Astrocyte of the hippocampus (primary cell): ENCODE data around the gene CLIC4.
"Not testable (repeated sequence)": the region's sequence is repeated elsewhere in the genome, so short reads cannot be mapped to it uniquely, and the experiment has no call there.

Source experiments
- DNase-seq: peaks from one replicate; pipeline ENCODE4 v3.0.0; 2011; ENCODE audit warnings: low read depth, low spot score

The CLIC4 gene

GRCh38 chr1:24744911-24745710 is at the start of gene CLIC4:
Gene CLIC4 (plus strand): TSS chr1:24745447. CDS start chr1:24745554, 107 bp downstream.
- peak; percentile 100 for DNase-seq

DNA sequence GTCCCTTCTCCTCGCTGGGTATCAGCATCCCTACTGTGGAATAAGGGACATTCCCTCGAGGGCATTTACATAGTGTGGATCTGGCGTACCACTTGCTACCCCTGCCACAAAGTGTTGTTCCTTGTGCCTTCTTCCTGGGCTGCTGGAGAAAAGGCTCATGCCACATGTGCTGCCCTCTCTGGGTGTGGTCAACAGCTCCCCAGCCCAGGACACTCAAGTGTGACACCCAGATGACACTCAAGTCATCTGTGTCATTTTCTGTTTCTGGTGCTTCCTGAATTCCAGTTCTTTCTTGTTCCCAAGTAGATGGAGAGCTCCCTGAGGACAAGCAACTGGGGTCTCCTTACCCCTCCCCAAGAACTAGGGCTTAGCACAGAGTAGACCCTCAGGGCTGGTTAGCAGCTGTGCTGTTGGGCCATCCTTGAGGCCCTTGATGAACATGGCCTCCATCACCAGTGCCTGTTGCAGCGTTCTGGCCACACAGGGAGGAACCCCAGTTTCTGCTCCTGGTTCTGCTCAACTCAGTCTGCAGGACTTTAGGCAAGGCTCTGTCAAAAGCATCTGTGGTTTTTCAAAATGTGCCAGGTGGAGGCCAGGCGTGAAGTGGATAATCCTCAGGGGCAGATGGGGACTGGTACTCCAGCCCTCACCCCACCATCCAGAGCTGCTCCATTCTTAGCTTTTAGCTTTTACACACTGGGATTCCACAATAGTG is 49.0 kb upstream of the CLIC4 start:
- DNase-seq = no peak

DNA sequence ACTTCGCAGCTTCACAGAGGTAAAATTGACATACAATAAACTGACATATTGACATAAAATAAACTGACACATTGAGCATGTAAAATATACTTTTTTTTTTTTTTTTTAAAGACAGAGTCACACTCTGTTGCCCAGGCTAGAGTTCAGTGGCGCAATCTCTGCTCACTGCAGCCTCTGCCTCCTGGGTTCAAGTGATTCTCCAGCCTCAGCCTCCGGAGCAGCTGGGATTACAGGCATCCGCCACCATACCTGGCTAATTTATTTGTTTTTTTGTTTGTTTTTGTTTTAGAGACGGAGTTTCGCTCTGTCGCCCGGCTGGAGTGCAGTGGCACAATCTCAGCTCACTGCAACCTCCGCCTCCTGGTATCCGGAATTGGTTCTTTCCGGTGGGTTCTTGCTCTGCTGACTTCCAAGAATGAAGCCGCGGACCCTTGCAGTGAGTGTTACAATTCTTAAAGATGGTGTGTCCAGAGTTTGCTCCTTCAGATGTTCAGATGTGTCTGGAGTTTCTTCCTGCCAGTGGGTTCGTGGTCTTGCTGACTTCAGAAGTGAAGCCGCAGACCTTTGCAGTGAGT is 48.4 kb upstream of the CLIC4 start:
- DNase-seq = no peak

DNA sequence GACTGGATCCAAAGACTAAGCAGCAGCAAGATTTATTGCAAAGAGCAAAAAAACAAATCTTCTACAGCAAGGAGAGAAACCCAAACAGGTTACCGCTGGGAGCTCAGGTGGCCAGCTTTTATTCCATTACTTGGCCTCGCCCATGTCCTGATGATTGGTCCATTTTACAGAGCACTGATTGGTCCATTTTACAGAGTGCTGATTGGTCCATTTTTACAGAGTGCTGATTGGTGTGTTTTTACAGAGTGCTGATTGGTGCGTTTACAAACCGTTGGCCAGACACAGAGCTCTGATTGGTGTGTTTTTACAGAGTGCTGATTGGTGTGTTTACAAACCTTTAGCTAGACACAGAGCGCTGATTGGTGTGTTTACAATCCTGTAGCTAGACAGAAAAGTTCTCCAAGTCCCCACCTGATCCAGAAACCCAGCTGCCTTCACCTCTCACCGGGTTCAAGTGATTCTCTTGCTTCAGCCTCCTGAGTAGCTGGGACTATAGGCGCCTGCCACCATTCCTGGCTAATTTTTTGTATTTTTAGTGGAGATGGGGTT is 47.7 kb upstream of the CLIC4 start:
- DNase-seq = not testable (repeated sequence)

- not testable (repeated sequence) for DNase-seq
Measured at GRCh38 chr1:24698326-24698725, 46.9 kb upstream of the CLIC4 start.

- no peak for DNase-seq
Measured at GRCh38 chr1:24699628-24700027, 45.6 kb upstream of the CLIC4 start.

- DNase-seq = peak; percentile 89
Measured at GRCh38 chr1:24702511-24703293, 42.5 kb upstream of the CLIC4 start.

GRCh38 chr1:24704411-24705259 is 40.6 kb upstream of the CLIC4 start:
- DNase-seq = peak; percentile 86

DNA sequence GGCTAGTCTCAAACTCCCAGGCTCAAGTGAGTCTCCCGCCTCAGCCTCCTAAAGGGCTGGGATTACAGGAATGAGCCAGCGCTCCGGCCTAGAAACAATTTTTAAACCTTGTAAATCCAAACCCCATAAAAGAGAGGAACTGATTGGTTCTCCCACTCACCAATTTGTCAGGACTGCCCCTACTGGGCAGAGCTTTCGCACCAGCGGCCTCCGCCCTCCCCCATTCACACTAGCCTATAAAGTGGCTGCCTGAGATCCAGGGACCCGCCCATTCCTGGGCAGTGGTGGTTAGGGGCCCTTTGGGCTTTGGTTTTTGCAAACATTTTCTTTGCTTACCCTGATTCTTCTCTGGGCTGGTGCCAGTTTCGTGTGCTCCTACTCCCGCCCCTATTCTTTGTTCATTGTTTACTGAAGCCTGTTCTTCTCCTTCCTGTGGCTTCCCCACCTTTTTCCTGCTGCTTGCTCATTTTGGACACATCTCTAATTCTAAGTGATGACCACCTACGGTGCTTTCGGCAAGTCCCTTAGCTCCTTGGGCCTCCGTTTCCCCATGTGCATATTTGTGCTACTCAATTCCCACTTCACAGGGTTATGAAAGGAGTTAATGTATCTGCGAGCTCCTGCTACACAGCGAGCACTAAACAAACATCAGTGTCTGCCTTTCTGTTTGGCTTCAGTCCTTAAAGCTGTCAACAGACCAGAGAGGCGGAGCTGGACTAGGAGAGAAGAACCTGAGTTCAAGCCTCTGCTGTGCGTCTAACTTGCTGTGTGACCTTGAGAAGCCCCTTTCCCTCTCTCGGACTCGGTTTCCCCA is 39.8 kb upstream of the CLIC4 start:
- DNase-seq = peak; percentile 97

GRCh38 chr1:24706074-24706389 is 39.2 kb upstream of the CLIC4 start:
- not testable (repeated sequence) for DNase-seq

- peak; percentile 46 for DNase-seq
Measured at GRCh38 chr1:24707687-24708086, 37.6 kb upstream of the CLIC4 start.

DNA sequence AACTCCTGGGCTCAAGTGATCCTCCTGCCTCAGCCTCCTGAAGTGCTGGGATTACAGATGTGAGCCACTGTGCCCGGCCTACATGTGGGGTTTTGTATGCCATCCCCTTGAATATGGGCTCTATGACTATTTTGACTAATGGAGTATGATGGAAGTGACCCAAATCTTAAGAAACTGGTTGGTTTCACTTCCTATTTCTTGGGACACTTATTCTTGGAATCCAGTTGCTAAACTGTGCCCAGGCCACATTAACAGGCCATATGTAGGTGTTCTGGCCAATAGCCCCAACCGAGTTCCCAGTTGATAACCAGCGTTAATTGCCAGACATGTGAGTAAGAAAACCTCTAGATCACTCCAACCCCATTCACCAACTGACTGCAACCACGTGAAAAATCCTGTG is 36.3 kb upstream of the CLIC4 start:
- DNase-seq = no peak

- no peak for DNase-seq
Measured at GRCh38 chr1:24709791-24710441, 35.3 kb upstream of the CLIC4 start.

DNA sequence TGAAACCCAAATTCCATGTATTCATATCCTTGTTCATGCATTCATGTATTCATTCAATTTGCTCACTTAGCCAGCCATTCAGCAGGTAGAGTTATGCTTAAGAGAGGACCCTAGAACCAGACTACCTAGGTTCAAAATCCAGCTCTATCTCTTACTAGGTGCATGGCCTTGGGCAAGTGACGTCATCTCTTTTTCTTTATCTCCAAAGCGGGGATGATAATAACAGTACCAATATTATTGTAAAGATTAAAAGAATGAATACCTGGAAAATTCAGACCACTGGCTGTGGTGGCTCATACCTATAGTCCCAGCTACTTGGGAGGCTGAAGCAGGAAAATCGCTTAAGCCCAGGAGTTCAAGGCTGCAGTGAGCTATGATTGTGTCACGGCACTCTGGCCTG is 33.9 kb upstream of the CLIC4 start:
- no peak for DNase-seq

DNA sequence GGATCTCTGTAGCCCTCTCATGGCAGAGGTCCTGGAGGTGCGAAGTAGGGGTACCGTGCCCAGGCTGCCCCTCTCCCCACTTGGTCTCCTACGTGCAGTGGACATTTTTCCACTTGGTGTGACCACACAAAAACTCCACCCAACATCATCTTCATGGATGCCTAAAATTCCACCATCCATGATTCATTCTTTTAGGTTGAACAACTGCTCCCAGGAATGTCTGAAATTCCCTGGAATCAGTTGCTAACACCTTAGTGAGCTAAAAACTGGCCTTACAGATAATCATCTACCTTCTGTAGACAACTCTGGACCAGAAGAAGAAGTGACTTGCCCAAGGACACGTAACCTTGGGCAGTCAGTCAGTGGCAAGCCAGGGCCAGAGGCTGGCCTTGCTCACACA is 32.1 kb upstream of the CLIC4 start:
- peak; percentile 65 for DNase-seq

DNA sequence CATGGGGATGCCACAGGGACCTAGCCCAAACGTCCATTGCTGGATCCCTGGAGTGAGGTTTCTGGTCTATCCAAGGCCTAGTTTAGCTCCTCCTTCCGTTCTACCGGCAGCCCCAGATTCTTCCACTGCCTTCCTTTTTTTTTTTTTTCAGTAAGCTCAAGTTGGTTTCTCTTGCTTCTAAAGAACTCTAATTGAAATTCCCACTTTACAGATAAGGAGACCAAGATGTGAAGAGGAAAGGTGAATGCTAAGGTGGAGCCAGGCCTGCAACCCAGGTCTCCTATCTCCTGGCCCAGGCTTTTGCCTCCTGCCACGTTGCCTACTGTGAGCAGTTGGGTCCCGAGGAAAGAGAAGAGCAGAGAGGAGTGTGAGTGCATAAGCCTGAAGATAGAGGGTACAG is 31.5 kb upstream of the CLIC4 start:
- no peak for DNase-seq

- DNase-seq = peak; percentile 77
Measured at GRCh38 chr1:24714859-24715520, 30.3 kb upstream of the CLIC4 start.

DNA sequence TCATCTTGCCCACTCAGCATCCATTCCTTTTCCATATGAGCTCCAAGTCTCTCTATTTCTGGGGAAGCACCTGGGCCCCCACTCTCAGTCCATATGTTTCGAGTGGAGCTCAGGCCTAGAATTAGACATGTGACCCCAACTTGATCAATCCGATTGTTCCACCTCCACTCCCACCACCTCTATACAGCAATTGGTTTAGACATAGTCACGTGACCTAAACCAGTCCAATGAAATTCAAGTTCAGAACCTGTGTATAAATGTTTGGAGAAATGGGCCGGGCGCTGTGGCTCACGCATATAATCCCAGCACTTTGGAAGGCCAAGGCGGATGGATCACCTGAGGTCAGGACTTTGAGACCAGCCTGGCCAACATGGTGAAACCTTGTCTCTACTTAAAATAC is 29.6 kb upstream of the CLIC4 start:
- no peak for DNase-seq
